ENCODE measurements around the gene SLC7A10. TPM values are rescaled to one million over a fixed set of nuclear protein-coding genes. Genes with fewer than 3 reads are reported as not detected.

Gene SLC7A10
- total RNA-seq, 4 donors from 2014 or later, result not detected

- intact Hi-C loops (cut with DNase I; ENCODE audit: low total_unique reads), result loop anchor here (5.0 kb wide), 1 partner anchor 43 kb away; no protein-coding TSS in a partner anchor
- in situ Hi-C loops (cut with MboI; ENCODE audit: low sequenced_read_pairs in 4 of 4), result loop anchor here in 3 of 4 donors (25.0 kb wide), 1 partner anchor 513 kb away; no protein-coding TSS in a partner anchor
These were observed 23.4 kb upstream of the SLC7A10 start for GRCh38 chr19:33248954-33249613.

GRCh38 chr19:33248553-33248953 lies 22.9 kb upstream of the SLC7A10 start:
- Histone ChIP-seq H3K4me3 (no peak overlapping the region), H3K27me3 (no peaks in the 10 kb centered on the region), H3K4me1 (no peaks in the 10 kb centered on the region), H3K27ac (no peak overlapping the region), H3K9me3 (no peaks in the 10 kb centered on the region), H3K36me3 (no peaks in the 10 kb centered on the region)
- DNase-seq (no peak), ATAC-seq (no peak)
- intact Hi-C loops (cut with DNase I; ENCODE audit: low total_unique reads) (loop anchor here (5.0 kb wide), 1 partner anchor 44 kb away; no protein-coding TSS in a partner anchor), in situ Hi-C loops (cut with MboI; ENCODE audit: low sequenced_read_pairs in 4 of 4) (loop anchor here in 3 of 4 donors (25.0 kb wide), 1 partner anchor 514 kb away; no protein-coding TSS in a partner anchor)
- TF ChIP-seq POLR2A (IDR thresholded peaks at IDR 0.05) (no peak), CTCF (IDR thresholded peaks at IDR 0.05 in 4 of 5, conservative IDR thresholded peaks at IDR 0.05 in 1 of 5) (no peak)

More at GRCh38 chr19:33248954-33249613, 23.4 kb upstream of the SLC7A10 start:
- H3K9me3 ChIP-seq, result no peaks in the 10 kb centered on the region
- H3K27ac ChIP-seq, result no peak overlapping the region
- H3K4me1 ChIP-seq, result no peaks in the 10 kb centered on the region
- H3K36me3 ChIP-seq, result no peaks in the 10 kb centered on the region
- no peak overlapping the region for H3K4me3 ChIP-seq
- DNase-seq (no peak), ATAC-seq (peak in 1 of 2 donors; percentile 33)
- no peaks in the 10 kb centered on the region for H3K27me3 ChIP-seq
- TF ChIP-seq POLR2A (IDR thresholded peaks at IDR 0.05), result no peak
- no peak for TF ChIP-seq CTCF (IDR thresholded peaks at IDR 0.05 in 4 of 5, conservative IDR thresholded peaks at IDR 0.05 in 1 of 5)

GRCh38 chr19:33248104-33248503 lies 22.5 kb upstream of the SLC7A10 start:
- no peak for TF ChIP-seq POLR2A (IDR thresholded peaks at IDR 0.05)
- no peak for TF ChIP-seq CTCF (IDR thresholded peaks at IDR 0.05 in 4 of 5, conservative IDR thresholded peaks at IDR 0.05 in 1 of 5)
- in situ Hi-C loops (cut with MboI; ENCODE audit: low sequenced_read_pairs in 4 of 4), result loop anchor here in 3 of 4 donors (25.0 kb wide), 1 partner anchor 514 kb away; no protein-coding TSS in a partner anchor
- no peaks in the 10 kb centered on the region for H3K27me3 ChIP-seq
- no peak for ATAC-seq
- H3K36me3 ChIP-seq, result no peaks in the 10 kb centered on the region
- no peak for DNase-seq
- no peak overlapping the region for H3K27ac ChIP-seq
- no peaks in the 10 kb centered on the region for H3K9me3 ChIP-seq
- H3K4me1 ChIP-seq, result no peaks in the 10 kb centered on the region
- intact Hi-C loops (cut with DNase I; ENCODE audit: low total_unique reads), result loop anchor here (5.0 kb wide), 1 partner anchor 44 kb away; no protein-coding TSS in a partner anchor
- H3K4me3 ChIP-seq, result no peak overlapping the region

- Histone ChIP-seq H3K4me3 (no peak overlapping the region), H3K27me3 (no peaks in the 10 kb centered on the region), H3K27ac (no peak overlapping the region), H3K4me1 (no peaks in the 10 kb centered on the region), H3K9me3 (no peaks in the 10 kb centered on the region), H3K36me3 (no peaks in the 10 kb centered on the region)
- ATAC-seq (no peak), DNase-seq (no peak)
- in situ Hi-C loops (cut with MboI; ENCODE audit: low sequenced_read_pairs in 4 of 4), result loop anchor here in 3 of 4 donors (25.0 kb wide), 1 partner anchor 515 kb away; no protein-coding TSS in a partner anchor
- TF ChIP-seq CTCF (IDR thresholded peaks at IDR 0.05 in 4 of 5, conservative IDR thresholded peaks at IDR 0.05 in 1 of 5), result no peak
- no peak for TF ChIP-seq POLR2A (IDR thresholded peaks at IDR 0.05)
- intact Hi-C loops (cut with DNase I; ENCODE audit: low total_unique reads), result loop anchor here (5.0 kb wide), 1 partner anchor 45 kb away; no protein-coding TSS in a partner anchor
These were observed 21.8 kb upstream of the SLC7A10 start for GRCh38 chr19:33247441-33247819.
